Tibial artery (tissue), 4 donors: ENCODE data around the gene CACNG4.

ENCODE experiments used
- DNase-seq, 2 donors: peaks; one replicate each; pipeline ENCODE4 v3.0.0-alpha.2; 2019
- H3K27ac ChIP-seq, 2 donors: fragments of 200-600 bp; sonication (generic) in 1 of 2; 1 replicate in 1 of 2; 2 replicates in 1 of 2; pipeline ENCODE4 v1.5.1; 2018 to 2019; ENCODE audit warnings: mild to moderate bottlenecking in 1 of 2
- H3K27me3 ChIP-seq, 2 donors: fragments of 200-600 bp; sonication (generic) in 1 of 2; one replicate each; pipeline versions ENCODE4 v1.5.1 to v1.6.0; 2016 to 2019
- H3K36me3 ChIP-seq, 3 donors: fragments of 200-600 bp; sonication (generic) in 2 of 3; one replicate each; pipeline ENCODE4 v1.5.1; 2016 to 2019; ENCODE audit warnings: mild to moderate bottlenecking in 2 of 3
- H3K4me1 ChIP-seq, 4 donors: fragments of 200-600 bp; sonication (generic) in 2 of 4; 1 replicate in 3 of 4; 2 replicates in 1 of 4; pipeline ENCODE4 v1.5.1; 2016 to 2019
- H3K4me3 ChIP-seq, 2 donors: fragments of 200-600 bp; sonication (generic) in 1 of 2; 1 replicate in 1 of 2; 2 replicates in 1 of 2; pipeline ENCODE4 v1.5.1; 2018 to 2019; ENCODE audit warnings: mild to moderate bottlenecking in 2 of 2
- H3K9me3 ChIP-seq, 3 donors: fragments of 200-600 bp; sonication (generic) in 1 of 3; one replicate each; pipeline ENCODE4 v1.5.1; 2016 to 2019
- intact Hi-C: fragments of 100-400 bp; cut with DNase I; formaldehyde crosslinking; loops from one replicate; pipeline ENCODE4 v1.15.0; 2023; ENCODE audit warnings: low total_unique reads
- TF ChIP-seq, protein P1 (sequence below), 2 experiments: fragments of 200-600 bp in 1 of 2; fragments of 450-650 bp in 1 of 2; IDR thresholded peaks; one replicate each; pipeline ENCODE4 v1.5.1; 2017 to 2019; ENCODE audit warnings: antibody characterized with exemption in 2 of 2, mild to moderate bottlenecking in 1 of 2, moderate library complexity in 1 of 2

Gene CACNG4

GRCh38 chr17:66949501-66949900 lies 15.0 kb upstream of the CACNG4 start:
- Histone ChIP-seq H3K27ac (no peak overlapping the region), H3K27me3 (peaks cover 0 to 45% of the 10 kb centered on the region in 2 donors), H3K4me3 (no peak overlapping the region), H3K36me3 (no peaks in the 10 kb centered on the region), H3K4me1 (peaks cover 0 to 6% (median 0%) of the 10 kb centered on the region in 4 donors), H3K9me3 (no peaks in the 10 kb centered on the region)
- intact Hi-C loops, result no loop called here
- DNase-seq, result no peak
- TF ChIP-seq, protein P1, sequence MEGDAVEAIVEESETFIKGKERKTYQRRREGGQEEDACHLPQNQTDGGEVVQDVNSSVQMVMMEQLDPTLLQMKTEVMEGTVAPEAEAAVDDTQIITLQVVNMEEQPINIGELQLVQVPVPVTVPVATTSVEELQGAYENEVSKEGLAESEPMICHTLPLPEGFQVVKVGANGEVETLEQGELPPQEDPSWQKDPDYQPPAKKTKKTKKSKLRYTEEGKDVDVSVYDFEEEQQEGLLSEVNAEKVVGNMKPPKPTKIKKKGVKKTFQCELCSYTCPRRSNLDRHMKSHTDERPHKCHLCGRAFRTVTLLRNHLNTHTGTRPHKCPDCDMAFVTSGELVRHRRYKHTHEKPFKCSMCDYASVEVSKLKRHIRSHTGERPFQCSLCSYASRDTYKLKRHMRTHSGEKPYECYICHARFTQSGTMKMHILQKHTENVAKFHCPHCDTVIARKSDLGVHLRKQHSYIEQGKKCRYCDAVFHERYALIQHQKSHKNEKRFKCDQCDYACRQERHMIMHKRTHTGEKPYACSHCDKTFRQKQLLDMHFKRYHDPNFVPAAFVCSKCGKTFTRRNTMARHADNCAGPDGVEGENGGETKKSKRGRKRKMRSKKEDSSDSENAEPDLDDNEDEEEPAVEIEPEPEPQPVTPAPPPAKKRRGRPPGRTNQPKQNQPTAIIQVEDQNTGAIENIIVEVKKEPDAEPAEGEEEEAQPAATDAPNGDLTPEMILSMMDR (IDR thresholded peaks at IDR 0.05), result no peak

DNA sequence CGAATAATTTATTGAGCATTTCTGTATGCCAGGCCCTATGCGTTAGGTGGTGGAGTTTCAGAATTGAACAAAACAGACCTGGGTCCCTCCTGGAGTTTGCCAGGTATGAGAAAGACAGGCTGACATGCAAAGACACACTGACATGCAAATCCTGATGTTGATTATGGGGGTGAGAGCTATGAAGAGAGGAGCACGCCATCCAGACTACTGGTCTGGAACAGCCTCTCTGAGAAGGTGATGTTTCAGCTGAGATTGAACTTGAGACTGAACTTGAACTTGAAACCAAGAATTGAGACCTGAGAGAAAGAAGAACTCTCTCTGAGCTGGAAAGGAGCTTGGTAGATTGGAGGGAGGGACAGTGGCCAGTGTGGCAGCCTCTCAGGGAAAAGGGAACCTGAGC lies 14.2 kb upstream of the CACNG4 start:
- no peak for DNase-seq
- intact Hi-C loops, result no loop called here
- Histone ChIP-seq H3K27me3 (peaks cover 0 to 46% of the 10 kb centered on the region in 2 donors), H3K27ac (no peak overlapping the region), H3K4me3 (no peak overlapping the region), H3K4me1 (peaks cover 0 to 6% (median 0%) of the 10 kb centered on the region in 4 donors), H3K36me3 (no peaks in the 10 kb centered on the region), H3K9me3 (no peaks in the 10 kb centered on the region)
- TF ChIP-seq, protein P1 (IDR thresholded peaks at IDR 0.05), result no peak

- TF ChIP-seq, protein P1 (IDR thresholded peaks at IDR 0.05), result no peak
- peaks cover 0 to 39% of the 10 kb centered on the region in 2 donors for H3K27me3 ChIP-seq
- no peak overlapping the region for H3K27ac ChIP-seq
- H3K4me3 ChIP-seq, result no peak overlapping the region
- intact Hi-C loops, result no loop called here
- no peaks in the 10 kb centered on the region for H3K9me3 ChIP-seq
- no peaks in the 10 kb centered on the region for H3K36me3 ChIP-seq
- DNase-seq, result no peak
- H3K4me1 ChIP-seq, result peaks cover 0 to 6% (median 0%) of the 10 kb centered on the region in 4 donors
Observed at GRCh38 chr17:66950886-66951604, 13.5 kb upstream of the CACNG4 start.

GRCh38 chr17:66951605-66951953 lies 12.9 kb upstream of the CACNG4 start:
- H3K27me3 ChIP-seq, result peaks cover 0 to 33% of the 10 kb centered on the region in 2 donors
- H3K27ac ChIP-seq, result no peak overlapping the region
- no peaks in the 10 kb centered on the region for H3K36me3 ChIP-seq
- intact Hi-C loops, result no loop called here
- H3K4me1 ChIP-seq, result peaks cover 0 to 6% (median 0%) of the 10 kb centered on the region in 4 donors
- TF ChIP-seq, protein P1 (IDR thresholded peaks at IDR 0.05), result no peak
- no peaks in the 10 kb centered on the region for H3K9me3 ChIP-seq
- H3K4me3 ChIP-seq, result no peak overlapping the region
- DNase-seq, result no peak

GRCh38 chr17:66952031-66952524 lies 12.4 kb upstream of the CACNG4 start:
- H3K36me3 ChIP-seq, result no peaks in the 10 kb centered on the region
- no peaks in the 10 kb centered on the region for H3K9me3 ChIP-seq
- TF ChIP-seq, protein P1 (IDR thresholded peaks at IDR 0.05), result no peak
- intact Hi-C loops, result no loop called here
- no peak for DNase-seq
- peaks cover 0 to 28% of the 10 kb centered on the region in 2 donors for H3K27me3 ChIP-seq
- no peak overlapping the region for H3K4me3 ChIP-seq
- no peak overlapping the region for H3K27ac ChIP-seq
- peaks cover 0 to 6% (median 0%) of the 10 kb centered on the region in 4 donors for H3K4me1 ChIP-seq
